Limb (tissue), 2 donors: ENCODE data around the gene PSME3IP1.
"Not testable (repeated sequence)": the region's sequence is repeated elsewhere in the genome, so short reads cannot be mapped to it uniquely, and the experiment has no call there.

Experiments used
- DNase-seq, 2 donors: peaks; one replicate each; pipeline ENCODE4 v3.0.0-alpha.2; 2016; ENCODE audit errors: extremely low spot score in 2 of 2

PSME3IP1 gene

DNA sequence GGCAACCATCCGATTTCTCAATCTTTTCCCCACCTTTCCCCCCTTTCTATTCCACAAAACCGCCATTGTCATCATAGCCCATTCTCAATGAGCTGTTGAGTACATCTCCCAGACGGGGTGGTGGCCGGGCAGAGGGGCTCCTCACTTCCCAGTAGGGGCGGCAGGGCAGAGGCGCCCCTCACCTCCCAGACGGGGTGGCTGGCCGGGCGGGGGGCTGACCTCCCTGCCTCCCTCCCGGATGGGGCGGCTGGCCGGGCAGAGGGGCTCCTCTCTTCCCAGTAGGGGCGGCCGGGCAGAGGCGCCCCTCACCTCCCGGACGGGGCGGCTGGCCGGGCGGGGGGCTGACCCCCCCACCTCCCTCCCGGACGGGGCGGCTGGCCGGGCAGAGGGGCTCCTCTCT is 14.5 kb upstream of the PSME3IP1 start:
- DNase-seq, result not testable (repeated sequence)

DNA sequence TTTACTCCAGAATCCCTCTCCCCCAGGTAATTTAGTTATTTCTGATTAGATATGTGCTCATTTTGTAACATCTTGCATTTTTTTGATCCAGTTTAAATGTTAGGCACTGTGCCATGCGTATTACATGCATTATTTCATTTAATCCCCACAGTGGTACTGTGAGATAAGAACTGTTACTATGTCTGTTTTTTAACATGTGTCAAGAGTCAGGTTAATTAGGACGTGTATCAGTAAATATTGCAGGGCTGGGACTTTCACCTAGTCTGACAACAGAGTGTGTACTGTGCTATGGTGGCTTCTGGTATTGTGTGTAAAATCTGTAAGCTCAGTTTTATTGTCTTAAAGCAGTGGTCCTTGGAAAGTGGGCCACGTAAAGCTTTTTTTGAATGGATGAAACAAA is 10.9 kb upstream of the PSME3IP1 start:
- no peak for DNase-seq

GRCh38 chr16:57196286-57196685 is 10.4 kb upstream of the PSME3IP1 start:
- no peak for DNase-seq

DNA sequence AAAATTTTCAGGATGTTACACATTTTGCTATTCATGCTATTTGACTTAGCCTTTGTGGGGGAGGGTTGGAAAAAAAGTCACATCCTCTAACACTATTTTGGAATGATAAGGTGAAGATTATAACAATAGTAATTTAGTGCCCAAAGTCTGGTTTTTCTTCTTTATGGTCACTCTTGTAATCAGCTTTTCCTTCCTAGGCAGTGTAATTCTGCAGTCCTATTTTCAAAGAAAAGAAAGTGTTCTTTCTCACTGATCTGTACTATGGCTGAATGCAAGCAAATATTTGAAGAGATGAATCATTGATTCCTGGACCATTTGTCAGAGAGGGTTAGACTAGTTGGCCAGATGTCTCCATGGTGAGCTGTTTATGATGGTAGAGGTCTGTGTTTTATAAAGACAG is 8.7 kb upstream of the PSME3IP1 start:
- no peak for DNase-seq

DNA sequence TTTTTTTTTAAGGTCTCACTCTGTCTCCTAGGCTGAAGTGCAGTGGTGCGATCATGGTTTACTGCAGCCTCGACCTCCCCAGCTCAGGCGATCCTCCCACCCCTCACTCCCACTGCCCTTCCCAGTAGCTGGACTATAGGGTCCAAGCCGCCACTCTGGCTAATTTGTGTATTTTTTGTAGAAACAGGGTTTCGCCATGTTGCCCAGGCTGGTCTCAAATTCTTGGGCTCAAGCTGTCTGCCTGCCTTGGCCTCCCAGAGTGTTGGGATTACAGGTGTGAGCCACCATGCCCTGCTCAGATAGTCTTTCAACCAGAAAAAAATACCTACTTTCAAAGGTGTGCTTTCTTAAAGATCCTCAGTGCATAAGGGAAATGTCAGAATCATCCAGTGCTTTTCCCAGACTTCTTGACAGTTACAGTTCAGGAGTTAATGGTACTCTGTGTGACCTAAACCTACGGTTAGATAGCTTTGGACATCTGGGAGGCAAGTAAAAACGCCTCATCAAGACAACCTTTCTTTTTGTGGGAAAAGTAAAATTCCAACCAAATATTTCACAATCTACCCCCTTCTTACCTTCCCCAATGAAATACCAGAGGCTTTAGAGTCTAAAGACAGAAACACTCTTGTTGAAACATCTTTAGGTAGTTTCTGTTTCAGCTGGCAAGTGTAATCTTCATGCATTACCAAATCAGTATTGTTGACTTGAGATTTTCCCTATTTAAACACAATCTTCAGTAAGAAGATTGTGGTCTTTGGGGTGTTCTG is 7.1 kb upstream of the PSME3IP1 start:
- DNase-seq, result no peak

DNA sequence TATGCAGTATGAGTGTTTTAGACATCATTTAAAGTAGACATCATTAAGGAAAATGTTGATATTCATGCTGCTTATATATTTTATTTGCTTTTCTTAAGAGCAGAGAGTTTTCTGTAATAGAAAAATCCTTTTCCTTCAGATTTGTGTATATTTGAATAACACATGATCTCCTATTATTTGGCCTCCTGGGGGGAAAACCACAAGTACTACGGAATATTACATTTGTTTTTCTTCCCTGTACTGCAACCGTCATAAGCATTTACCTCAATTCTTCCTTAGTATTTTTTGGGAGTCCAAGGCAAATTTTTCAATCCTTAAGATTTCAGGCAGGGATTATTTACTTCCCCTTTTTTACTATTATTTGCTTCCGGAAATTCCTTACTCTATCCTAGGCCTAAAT is 6.3 kb upstream of the PSME3IP1 start:
- DNase-seq, result no peak

DNA sequence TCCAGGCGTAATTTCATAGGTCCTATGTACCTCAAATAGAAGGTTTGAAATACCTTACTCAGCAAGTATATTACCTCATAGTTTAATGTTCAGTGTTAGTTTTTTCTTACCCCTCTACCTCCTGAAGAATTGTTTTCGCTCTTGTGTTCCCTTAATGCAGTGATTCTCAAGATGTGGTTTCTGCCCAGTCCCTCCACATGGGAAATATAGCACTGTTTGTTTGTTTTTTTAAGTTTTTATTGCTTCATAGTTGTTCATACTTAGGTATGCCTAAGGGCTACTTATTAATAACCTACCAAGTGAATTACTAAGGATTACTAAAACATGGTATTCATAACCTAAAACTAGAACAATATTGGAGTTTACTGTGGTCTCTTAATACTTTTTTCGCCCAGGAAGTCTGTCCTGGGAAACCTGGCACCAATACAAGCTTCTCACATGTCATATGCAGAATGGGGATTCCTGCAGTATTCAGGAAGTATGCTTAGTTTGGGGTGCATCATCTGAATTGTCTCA is 5.3 kb upstream of the PSME3IP1 start:
- no peak for DNase-seq

DNA sequence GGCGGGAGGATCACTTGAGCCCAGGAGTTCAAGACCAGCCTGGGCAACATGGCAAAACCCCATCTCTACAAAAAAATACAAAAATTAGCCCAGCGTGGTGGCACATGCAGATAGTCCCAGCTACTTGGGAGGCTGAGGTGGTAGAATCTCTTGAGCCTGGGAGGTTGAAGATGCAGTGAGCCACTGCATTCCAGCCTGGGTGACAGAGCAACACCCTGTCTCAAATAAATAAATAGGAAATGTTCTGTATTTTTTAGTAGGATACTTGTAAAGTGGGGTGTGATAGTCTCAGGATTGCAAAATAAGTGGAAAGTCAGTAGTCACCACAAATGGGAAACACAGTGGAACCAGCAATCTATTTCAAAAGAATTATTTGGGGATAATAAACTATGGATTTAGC is 4.3 kb upstream of the PSME3IP1 start:
- DNase-seq, result no peak

GRCh38 chr16:57189527-57189926 is 3.7 kb upstream of the PSME3IP1 start:
- DNase-seq, result not testable (repeated sequence)

- DNase-seq, result no peak
Observed at GRCh38 chr16:57188711-57189002, 2.8 kb upstream of the PSME3IP1 start.

- DNase-seq, result not testable (repeated sequence)
Observed at GRCh38 chr16:57187902-57188710, 2.3 kb upstream of the PSME3IP1 start.

DNA sequence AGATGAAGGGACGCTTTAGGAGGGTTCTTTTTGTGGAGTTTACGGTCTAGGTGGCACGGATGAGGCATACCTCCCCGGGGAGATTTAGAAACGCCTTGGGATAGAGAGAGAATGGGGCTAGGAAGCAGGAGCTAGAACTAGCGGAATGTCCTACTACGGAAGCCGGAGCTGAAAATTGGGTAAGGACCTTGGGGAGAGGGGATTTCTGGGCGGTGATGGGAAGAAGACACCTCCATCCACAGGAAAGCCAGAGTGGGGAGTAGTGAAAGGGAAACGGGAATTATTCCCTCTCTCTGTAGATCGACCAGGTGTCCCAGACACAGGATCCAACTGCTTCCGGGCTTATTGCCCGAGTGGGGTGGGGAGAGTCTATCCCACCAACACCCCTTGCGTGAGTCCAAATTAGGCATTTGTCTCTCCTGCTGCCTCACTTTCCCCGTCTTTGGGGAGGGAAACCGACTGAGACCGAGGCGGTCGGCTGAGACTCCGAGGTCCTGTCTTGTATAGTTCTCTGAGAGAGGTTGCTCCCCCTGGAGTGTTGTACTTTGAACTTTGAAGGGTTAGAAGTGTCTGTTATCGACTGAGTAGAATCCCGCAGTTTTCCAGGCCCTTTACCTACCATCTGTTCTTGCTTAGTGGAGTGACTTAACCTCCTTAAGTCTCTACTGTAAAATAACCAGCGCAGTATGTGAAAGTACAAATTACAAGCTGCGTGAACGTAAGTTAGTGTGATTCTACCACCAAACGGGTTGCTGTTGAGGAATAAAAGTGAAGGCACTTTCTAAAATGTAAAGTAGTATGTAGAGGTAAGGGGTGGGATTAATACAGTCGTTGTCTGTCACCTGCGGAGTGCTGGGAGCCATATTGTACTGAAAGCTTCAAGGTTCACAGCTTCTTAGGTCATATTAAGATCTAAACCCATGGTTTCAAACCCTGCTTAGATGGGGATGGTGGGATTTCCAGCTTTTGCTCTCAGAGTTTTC is 1.3 kb upstream of the PSME3IP1 start:
- peak in 1 of 2 donors; percentile 56 for DNase-seq

GRCh38 chr16:57185446-57185944 is 344 bp downstream of the PSME3IP1 start:
- DNase-seq, result peak in 1 of 2 donors; percentile 74

DNA sequence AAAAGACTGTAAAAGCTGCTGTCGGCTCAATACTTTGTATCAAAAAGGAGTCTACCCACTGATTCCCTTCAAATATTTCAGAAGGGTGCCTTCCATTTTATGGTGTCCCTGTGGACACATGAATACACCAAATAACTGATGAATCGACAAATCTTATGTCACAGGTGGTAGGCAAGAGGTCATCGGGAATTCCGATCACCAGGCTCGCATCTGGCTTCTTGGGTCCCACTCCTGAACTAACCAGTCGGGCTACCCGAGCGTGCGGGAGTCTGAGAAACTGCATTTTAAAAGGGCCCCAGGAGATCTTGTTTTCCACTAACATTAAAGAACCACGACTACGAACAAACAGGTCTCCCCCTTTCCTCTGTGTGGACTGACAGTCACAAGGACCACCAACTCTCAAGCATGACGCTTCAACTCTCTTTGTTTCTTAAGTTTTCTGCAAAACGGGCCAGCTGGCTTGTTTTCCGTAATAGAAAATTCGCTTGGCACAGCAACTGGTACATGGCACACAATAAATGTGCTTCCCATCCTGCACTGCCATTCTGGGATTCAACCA is 873 bp downstream of the PSME3IP1 start:
- DNase-seq, result peak in 1 of 2 donors; percentile 42

- no peak for DNase-seq
Observed at GRCh38 chr16:57184113-57184512, 1.7 kb downstream of the PSME3IP1 start.

GRCh38 chr16:57179215-57179828 is 6.5 kb downstream of the PSME3IP1 start:
- no peak for DNase-seq

GRCh38 chr16:57178793-57179212 is 7.0 kb downstream of the PSME3IP1 start:
- DNase-seq, result no peak

GRCh38 chr16:57178196-57178595 is 7.6 kb downstream of the PSME3IP1 start:
- DNase-seq, result no peak

DNA sequence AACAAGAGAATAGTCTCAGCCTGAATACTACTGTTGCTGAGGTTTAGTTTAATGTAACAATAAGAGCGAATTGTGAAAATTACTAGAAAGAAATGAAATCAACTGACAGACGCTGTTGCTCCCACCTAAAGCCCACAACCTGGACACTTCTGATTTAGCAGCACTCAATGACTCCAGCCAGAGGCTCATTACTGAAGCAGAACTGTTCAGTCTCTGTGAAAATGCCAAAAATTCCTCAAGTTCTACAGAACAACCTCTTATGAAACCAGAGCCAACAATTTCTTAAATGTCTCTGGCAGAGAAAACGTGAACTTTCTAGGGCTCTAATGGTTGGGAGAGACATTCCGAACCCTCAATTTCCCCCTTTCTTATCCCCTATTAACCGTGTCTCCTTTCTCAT is 9.9 kb downstream of the PSME3IP1 start:
- DNase-seq, result no peak

DNA sequence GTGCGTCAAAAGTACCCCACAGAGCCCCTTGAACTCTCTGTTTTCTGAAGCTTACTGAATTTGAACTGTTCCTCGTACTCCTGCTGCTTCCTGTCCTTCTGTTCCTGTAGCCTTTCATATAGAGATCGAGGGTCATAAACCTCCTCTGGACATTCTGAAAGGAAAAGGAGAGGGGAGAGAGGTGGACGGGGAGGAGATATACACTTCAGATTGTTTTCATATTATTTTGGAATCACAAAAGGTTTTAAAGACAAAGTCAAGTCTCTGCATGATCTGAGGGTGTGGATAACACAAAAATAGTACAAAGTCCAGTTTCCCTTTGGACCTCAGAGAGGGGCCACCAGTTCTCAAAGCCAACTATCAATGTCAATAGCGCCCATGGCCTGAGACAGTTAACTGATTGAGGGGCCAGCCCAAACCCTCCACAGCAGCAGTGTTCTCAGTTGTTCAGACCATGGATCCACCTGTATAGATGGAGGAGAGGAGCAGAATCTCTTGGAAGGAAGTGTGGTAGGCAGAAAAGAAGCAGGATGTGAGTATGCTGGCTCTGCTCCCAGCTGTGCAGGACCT is 13.0 kb downstream of the PSME3IP1 start:
- DNase-seq, result no peak
